ENCODE data around the gene ARL6IP4.

Gene ARL6IP4

DNA sequence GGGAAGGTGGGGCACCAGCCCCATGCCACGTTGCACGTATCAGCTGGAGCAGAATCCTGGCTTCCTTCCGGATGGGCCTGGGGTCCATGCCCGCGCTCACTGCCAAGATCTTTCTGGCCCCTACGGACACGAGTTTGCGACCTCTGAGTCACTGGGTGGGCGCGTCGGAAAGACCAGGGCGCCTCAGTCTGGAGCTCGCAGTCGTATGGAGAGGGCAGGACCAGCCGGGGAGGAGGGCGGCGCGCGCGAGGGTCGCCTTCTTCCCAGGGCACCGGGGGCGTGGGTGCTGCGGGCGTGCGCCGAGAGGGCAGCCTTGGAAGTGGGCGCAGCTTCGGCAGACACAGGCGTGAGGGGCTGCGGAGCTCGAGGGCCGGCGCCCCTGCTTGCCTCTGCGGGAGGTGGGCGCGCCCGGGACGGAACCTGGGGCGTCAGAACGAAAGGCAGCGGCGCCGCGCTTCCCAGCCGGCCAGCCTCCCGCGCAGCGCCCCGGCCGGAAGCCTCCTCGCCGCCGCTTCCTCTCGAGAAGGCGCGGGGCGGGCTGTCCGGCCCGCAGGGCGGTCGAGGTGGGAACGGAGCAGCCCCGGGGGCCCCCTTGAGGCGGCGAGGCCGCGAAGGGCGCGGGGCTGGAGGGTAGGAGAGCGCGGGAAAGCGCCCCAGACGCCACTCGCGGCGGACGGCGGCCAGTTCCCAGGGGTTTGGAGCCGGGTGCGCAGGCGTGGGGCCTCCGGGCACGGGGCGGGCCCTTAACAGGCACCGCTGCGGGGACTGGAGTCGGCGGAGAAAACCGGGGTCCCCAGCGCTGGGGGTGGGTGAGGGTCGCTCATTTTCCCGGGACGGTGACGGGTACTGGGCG lies at the start of gene ARL6IP4:
TSS of gene ARL6IP4 (plus strand) at position 499 of the 853 bp plus-strand sequence. CDS start 459 bp downstream, outside the sequence.
- peak in 1 of 2 donors; percentile 73 for DNase-seq
- intact Hi-C loops (cut with DNase I; ENCODE audit: low total_unique reads) = loop anchor here (10.0 kb wide), 1 partner anchor 164 kb away; no protein-coding TSS in a partner anchor
- H3K36me3 ChIP-seq = peaks cover 0 to 36% (median 16%) of the 10 kb centered on the region in 3 donors
- H3K27ac ChIP-seq = peak within 1 kb of the TSS; percentile 96 to 98
- H3K4me1 ChIP-seq = peaks cover 11 to 95% (median 85%) of the 10 kb centered on the region in 4 donors
- H3K9me3 ChIP-seq = no peaks in the 10 kb centered on the region
- H3K4me3 ChIP-seq = peak within 1 kb of the TSS; percentile 78 to 100
- no peaks in the 10 kb centered on the region for H3K27me3 ChIP-seq
- TF ChIP-seq, protein P1, sequence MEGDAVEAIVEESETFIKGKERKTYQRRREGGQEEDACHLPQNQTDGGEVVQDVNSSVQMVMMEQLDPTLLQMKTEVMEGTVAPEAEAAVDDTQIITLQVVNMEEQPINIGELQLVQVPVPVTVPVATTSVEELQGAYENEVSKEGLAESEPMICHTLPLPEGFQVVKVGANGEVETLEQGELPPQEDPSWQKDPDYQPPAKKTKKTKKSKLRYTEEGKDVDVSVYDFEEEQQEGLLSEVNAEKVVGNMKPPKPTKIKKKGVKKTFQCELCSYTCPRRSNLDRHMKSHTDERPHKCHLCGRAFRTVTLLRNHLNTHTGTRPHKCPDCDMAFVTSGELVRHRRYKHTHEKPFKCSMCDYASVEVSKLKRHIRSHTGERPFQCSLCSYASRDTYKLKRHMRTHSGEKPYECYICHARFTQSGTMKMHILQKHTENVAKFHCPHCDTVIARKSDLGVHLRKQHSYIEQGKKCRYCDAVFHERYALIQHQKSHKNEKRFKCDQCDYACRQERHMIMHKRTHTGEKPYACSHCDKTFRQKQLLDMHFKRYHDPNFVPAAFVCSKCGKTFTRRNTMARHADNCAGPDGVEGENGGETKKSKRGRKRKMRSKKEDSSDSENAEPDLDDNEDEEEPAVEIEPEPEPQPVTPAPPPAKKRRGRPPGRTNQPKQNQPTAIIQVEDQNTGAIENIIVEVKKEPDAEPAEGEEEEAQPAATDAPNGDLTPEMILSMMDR (IDR thresholded peaks at IDR 0.05) = no peak

DNA sequence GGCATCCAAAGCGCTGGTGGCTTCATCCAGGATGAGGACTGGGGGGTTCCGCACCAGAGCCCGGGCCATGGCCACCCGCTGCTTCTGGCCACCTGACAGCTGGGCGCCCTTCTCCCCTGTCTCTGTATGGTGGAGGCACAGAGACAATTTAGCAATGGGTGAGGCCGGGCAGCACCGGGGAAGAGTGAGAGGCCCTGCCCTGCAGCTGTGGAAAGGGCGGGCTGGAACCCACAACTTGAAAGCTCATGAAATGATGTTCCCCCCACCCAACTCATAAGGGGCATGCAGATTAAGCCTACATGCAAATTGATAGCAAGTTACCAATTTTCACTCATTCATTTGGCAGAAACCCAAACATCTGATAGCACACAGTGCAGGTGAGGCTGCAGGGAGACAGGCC lies 48.3 kb upstream of the ARL6IP4 start:
- no peaks in the 10 kb centered on the region for H3K9me3 ChIP-seq
- H3K4me3 ChIP-seq = no peak overlapping the region
- TF ChIP-seq, protein P1 (IDR thresholded peaks at IDR 0.05) = no peak
- intact Hi-C loops (cut with DNase I; ENCODE audit: low total_unique reads) = no loop called here
- no peaks in the 10 kb centered on the region for H3K4me1 ChIP-seq
- H3K27me3 ChIP-seq = no peaks in the 10 kb centered on the region
- no peak overlapping the region for H3K27ac ChIP-seq
- peaks cover 0 to 54% (median 18%) of the 10 kb centered on the region in 3 donors for H3K36me3 ChIP-seq
- no peak for DNase-seq

DNA sequence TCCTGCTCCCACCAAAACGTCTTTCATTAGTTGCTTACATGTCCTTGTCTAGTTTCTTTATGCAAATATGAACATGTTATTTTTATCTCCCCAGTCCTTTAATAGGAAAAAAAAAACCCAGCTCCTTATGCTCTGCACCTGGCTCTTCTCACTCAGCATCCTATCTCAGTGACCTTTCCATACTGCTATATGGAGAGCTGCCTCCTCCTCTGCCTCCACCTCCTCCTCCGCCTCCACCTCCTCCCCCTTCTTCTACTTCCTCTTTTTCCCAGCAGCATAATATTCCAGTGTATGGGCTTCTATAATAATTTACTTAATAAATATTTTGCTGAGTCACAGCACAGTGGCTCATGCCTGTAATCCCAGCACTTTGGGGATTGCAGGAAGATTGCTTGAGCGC lies 45.8 kb upstream of the ARL6IP4 start:
- no peak for DNase-seq
- peaks cover 0 to 74% (median 18%) of the 10 kb centered on the region in 3 donors for H3K36me3 ChIP-seq

DNA sequence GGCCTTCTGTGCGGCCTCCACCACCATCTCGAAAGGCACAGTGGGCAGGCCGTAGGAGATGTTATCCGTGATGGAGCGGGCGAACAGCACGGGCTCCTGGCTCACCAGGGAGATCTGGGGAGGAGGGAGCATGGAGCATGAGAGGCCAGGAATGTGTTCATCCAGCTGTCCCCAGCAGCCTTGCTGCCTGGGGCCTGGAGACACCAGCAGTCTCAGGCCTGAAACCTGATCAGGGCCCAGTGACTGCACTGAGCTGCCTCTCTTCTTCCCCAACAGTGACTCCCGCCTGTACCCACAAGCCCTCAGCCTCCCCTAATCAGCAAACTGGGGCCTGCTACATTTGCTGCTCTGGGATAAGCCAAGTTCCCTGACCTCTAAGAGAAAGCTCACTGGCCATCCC lies 45.2 kb upstream of the ARL6IP4 start:
- TF ChIP-seq, protein P1 (IDR thresholded peaks at IDR 0.05) = no peak
- H3K4me3 ChIP-seq = no peak overlapping the region
- H3K9me3 ChIP-seq = no peaks in the 10 kb centered on the region
- peaks cover 0 to 74% (median 18%) of the 10 kb centered on the region in 3 donors for H3K36me3 ChIP-seq
- H3K27me3 ChIP-seq = no peaks in the 10 kb centered on the region
- no peak overlapping the region for H3K27ac ChIP-seq
- intact Hi-C loops (cut with DNase I; ENCODE audit: low total_unique reads) = no loop called here
- no peaks in the 10 kb centered on the region for H3K4me1 ChIP-seq
- no peak for DNase-seq

More for the DNA sequence above, 45.8 kb upstream of the ARL6IP4 start:
- H3K9me3 ChIP-seq = no peaks in the 10 kb centered on the region
- intact Hi-C loops (cut with DNase I; ENCODE audit: low total_unique reads) = no loop called here
- H3K27ac ChIP-seq = no peak overlapping the region
- H3K4me1 ChIP-seq = no peaks in the 10 kb centered on the region
- no peaks in the 10 kb centered on the region for H3K27me3 ChIP-seq
- H3K4me3 ChIP-seq = no peak overlapping the region
- TF ChIP-seq, protein P1 (IDR thresholded peaks at IDR 0.05) = no peak

DNA sequence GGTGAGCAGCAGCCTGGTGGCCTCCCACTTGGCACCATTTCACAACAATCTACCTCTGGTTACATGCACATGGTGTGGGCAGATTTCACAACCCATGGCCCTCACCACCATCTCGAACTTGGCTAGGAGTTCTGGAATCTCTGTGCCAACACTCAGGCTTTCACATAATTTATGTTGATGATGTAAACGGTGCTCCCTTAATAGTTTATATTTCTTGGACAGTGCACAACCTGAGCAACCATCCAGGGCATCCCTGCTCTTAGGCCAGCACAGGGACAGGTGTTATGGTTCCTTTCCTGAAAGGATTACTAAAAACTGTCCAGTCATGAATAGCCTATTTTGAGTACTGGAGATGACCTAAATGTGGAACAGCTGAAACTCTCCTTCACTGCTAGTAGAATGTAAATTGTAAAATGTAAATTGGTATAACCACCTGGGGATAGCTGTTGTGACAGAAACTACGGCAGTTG lies 42.8 kb upstream of the ARL6IP4 start:
- intact Hi-C loops (cut with DNase I; ENCODE audit: low total_unique reads) = no loop called here
- TF ChIP-seq, protein P1 (IDR thresholded peaks at IDR 0.05) = no peak
- Histone ChIP-seq H3K27ac (no peak overlapping the region), H3K4me3 (no peak overlapping the region), H3K36me3 (peaks cover 0 to 55% (median 15%) of the 10 kb centered on the region in 3 donors), H3K9me3 (no peaks in the 10 kb centered on the region), H3K4me1 (peaks cover 0 to 12% (median 2%) of the 10 kb centered on the region in 4 donors), H3K27me3 (no peaks in the 10 kb centered on the region)
- no peak for DNase-seq

All from tibial artery (tissue), 4 donors.